Activated T-helper 1 cell treated with anti-CD3 and anti-CD28 coated beads, Interleukin-12 subunit alpha, Interleukin-12 subunit beta, Interleukin-2, Interleukin-4 antibody, amounts not matched to agents 30 ng/mL and 10 ng/mL and 1 ng/mL, durations not matched to agents 14 hours and 24 hours and 36 hours (primary cell): ENCODE measurements around the gene GLYR1. TPM values are rescaled to one million over a fixed set of nuclear protein-coding genes. Genes with fewer than 3 reads are reported as not detected.
"Not testable (repeated sequence)": the region's sequence is repeated elsewhere in the genome, so short reads cannot be mapped to it uniquely, and the experiment has no call there.

Experiments
- DNase-seq: peaks from one replicate; pipeline ENCODE4 v3.0.0; 2021; ENCODE audit warnings: low spot score
- H3K27ac Mint-ChIP-seq: one replicate; pipeline ENCODE4 v1.8.0; 2021; ENCODE audit warnings: mild to moderate bottlenecking, mixed read lengths
- H3K27me3 Mint-ChIP-seq: one replicate; pipeline ENCODE4 v1.8.0; 2022; ENCODE audit warnings: mild to moderate bottlenecking, moderate library complexity, mixed read lengths; ENCODE audit not compliant: insufficient read depth
- H3K36me3 Mint-ChIP-seq: one replicate; pipeline ENCODE4 v1.8.0; 2021; ENCODE audit warnings: low read depth, mixed read lengths
- H3K4me1 Mint-ChIP-seq: one replicate; pipeline ENCODE4 v1.8.0; 2021; ENCODE audit warnings: low read depth, mixed read lengths
- H3K4me3 Mint-ChIP-seq: one replicate; pipeline ENCODE4 v1.8.0; 2021; ENCODE audit warnings: mild to moderate bottlenecking, moderate library complexity, mixed read lengths
- H3K9me3 Mint-ChIP-seq: one replicate; pipeline ENCODE4 v1.8.0; 2021; ENCODE audit warnings: mixed read lengths
- intact Hi-C: fragments of 100-400 bp; cut with micrococcal nuclease; formaldehyde crosslinking; loops from one replicate; pipeline ENCODE4 v1.15.1; 2024
- total RNA-seq: library from RNA; stranded (reverse); gene quantifications from 2 replicates; pipeline ENCODE4 v1.2.3, GENCODE V29; 2022

GLYR1 gene
- total RNA-seq: 119 and 120 TPM in 2 replicates

DNA sequence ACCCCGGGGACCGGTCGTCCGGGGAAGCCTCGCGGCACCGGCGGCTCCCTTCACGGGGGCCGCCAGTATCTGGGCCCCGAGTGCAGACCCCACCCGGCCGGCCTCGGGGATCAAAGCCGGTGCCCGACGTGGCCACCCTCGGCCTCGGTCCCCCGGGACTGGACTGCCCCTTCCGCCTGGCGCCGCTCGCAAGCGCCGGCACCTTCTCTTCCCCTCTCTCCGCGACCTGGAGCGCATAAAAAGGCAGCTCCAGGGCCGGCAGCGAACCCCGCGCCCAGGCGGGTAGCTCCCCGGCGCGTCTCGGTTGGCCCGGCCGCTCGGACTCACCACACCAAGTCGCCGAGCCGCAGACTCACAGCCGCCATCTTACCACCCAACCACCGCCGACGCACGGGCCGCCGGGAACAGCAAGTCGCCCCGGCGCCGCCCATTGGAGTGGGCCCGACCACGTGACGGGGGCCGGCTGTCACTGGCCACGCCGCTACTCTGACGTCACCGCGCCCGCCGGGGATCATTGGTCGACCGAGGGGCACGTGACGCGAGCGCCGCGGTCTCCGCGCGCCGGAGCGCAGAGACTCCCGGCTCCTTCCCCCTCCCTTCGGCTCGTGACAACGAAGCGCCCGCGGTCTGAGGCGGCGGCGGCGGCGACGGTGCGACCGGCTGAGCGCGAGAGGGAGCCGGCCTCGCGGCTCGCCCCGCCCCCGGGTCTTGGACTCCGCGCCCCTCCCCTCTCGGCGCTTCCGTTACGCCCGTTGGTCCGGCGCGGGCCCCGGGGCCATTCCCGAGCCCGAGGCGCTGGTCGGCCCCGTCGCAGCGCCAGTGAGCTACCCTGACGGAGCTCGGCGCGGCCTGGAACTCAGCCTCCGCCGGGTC is at the start of gene GLYR1, which contains the start of gene UBN1:
TSS of gene GLYR1 (minus strand) at position 388 of the 873 bp plus-strand sequence. CDS start at position 365, 23 bp downstream.
TSS of gene UBN1 (plus strand) at position 581 of the 873 bp plus-strand sequence. CDS start 5,437 bp downstream, outside the sequence.
- no peaks in the 10 kb centered on the region for H3K9me3 Mint-ChIP-seq
- H3K27me3 Mint-ChIP-seq: no peaks in the 10 kb centered on the region
- DNase-seq: peak; percentile 99
- H3K27ac Mint-ChIP-seq: peak within 1 kb of the TSS; percentile 80
- intact Hi-C loops: loop anchor here (1.0 to 5.0 kb wide), 12 partner anchors 45 to 575 kb away; partner anchors contain the start of genes ALG1, ANKS3, DNAAF8 and DNAJA3
- peaks cover 56% of the 10 kb centered on the region for H3K4me1 Mint-ChIP-seq
- H3K4me3 Mint-ChIP-seq: peak within 1 kb of the TSS; percentile 91
- H3K36me3 Mint-ChIP-seq: peaks cover 32% of the 10 kb centered on the region

DNA sequence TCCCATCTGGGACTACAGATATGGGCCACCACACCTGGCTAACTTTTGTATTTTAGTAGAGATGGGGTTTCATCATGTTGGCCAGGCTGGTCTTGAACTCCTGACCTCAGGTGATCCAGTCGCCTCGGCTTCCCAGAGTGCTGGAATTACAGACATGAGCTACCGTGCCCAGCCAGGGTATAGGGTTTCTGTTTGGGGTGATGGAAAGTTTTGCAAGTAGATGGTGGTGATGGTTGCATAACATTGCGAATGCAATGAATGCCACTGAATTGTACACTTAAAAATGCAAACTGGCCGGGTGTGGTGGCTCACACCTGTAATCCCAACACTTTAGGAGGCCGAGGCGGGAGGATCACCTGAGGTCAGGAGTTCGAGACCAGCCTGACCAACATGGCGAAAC is 49.7 kb upstream of the GLYR1 start:
- H3K27me3 Mint-ChIP-seq, DNase-seq, H3K27ac Mint-ChIP-seq, intact Hi-C loops, H3K36me3 Mint-ChIP-seq, H3K4me1 Mint-ChIP-seq, H3K4me3 Mint-ChIP-seq, H3K9me3 Mint-ChIP-seq: not testable (repeated sequence)

DNA sequence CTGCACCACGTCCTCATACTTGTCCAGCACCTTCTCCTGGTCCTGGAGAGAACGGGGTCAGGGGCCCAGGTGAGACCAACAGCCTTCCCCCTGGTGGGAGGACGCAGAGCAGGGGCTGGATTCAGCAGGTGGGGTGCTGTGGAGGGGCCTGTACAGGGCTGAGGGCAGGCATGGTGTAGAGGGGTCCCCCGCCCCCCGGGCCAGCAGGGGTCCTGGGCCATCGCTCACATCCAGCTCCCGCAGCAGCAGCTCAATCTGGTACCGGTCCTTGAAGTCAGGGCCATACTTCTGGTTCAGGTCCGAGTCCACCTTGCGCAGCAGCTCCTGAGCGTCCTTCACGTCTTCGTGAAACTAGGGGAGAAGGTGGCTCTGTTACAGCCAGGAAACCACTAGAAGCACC is 48.3 kb upstream of the GLYR1 start:
- no peak for DNase-seq
- Mint-ChIP-seq H3K27me3 (no peaks in the 10 kb centered on the region), H3K4me3 (no peak overlapping the region), H3K36me3 (no peaks in the 10 kb centered on the region), H3K9me3 (no peaks in the 10 kb centered on the region), H3K4me1 (no peaks in the 10 kb centered on the region), H3K27ac (no peak overlapping the region)
- intact Hi-C loops: no loop called here

DNA sequence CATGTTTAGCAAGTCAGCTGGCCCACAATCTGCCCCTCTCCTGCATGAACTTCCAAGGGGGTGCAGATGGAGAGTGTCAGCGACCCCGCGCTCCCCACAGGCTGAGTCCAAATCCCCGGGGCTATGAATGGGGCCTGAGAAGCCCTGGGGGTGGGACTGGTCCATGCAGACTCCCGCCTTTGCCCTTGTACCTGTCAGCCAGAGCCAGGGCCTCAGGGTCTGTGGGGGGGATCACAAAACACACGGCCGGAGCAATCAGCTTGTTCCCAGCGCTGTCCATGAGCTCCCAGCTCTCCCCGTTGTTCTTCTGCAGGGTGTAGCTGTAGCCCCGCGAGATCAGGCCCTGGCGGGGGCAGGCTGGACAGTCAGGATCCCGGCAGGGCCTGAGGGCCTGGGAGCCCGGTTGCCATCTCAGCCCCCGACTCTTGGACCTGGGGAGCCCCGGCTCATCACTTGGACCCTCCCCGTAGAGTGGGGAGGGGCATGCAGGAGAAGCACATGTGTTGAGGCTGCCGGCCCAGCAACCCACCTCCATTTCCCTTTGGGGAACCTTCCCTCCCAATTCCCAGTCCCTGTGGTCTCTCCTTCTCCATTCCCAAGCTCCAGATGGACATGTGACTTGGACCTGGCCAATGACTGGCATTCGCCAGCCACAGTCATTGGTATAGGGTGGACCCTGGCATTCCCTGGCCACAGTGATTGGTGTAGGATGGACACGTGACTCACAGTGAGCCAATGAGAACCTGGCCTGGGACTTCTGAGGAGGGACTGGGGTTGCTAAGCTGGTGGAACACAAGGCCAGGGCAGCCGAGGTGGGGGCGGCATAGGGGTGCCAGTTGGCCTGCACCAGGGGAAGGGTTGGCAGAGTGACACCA is 47.4 kb upstream of the GLYR1 start:
- no peak overlapping the region for H3K4me3 Mint-ChIP-seq
- no peaks in the 10 kb centered on the region for H3K4me1 Mint-ChIP-seq
- intact Hi-C loops: no loop called here
- no peaks in the 10 kb centered on the region for H3K36me3 Mint-ChIP-seq
- H3K27me3 Mint-ChIP-seq: no peaks in the 10 kb centered on the region
- no peaks in the 10 kb centered on the region for H3K9me3 Mint-ChIP-seq
- no peak for DNase-seq
- no peak overlapping the region for H3K27ac Mint-ChIP-seq

DNA sequence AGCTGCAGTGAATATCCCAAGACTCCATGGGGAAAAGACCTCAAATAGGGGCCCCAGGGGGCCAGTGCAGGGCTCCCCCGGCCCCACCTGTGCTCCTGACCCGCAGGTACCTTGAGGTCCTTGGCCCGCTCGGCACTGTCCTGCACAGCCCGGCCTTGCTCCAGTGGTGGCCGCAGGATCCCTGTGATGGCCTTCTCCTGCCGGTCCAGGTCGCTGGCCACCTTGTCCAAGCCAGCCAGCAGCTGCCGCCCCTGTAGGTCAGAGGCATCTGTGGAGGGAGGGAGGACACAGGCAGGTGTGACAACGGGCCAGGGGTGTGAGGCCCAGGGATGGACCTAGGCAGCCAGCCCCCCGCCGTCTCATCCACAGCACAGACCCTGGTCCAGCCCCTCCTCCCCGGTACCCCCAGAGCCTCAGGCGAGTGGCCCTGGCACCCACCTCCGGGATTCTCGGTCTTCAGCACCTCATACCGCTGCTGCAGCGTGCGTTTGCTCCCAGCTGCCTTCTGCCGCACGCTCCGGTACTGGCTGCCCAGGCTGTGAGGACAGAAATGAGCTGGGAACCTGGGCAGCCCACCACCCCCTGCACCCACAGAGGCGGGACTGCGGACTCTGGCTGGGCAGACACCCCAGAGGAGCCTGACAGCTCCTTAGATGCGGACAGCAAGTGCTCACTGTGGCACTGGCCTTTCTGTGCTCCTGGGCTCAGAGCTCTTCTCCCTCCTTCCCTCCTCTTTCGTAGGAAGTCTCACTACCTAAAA is 46.2 kb upstream of the GLYR1 start:
- Mint-ChIP-seq H3K4me3 (no peak overlapping the region), H3K9me3 (no peaks in the 10 kb centered on the region), H3K36me3 (no peaks in the 10 kb centered on the region), H3K27ac (no peak overlapping the region), H3K27me3 (no peaks in the 10 kb centered on the region), H3K4me1 (no peaks in the 10 kb centered on the region)
- no peak for DNase-seq
- intact Hi-C loops: no loop called here

DNA sequence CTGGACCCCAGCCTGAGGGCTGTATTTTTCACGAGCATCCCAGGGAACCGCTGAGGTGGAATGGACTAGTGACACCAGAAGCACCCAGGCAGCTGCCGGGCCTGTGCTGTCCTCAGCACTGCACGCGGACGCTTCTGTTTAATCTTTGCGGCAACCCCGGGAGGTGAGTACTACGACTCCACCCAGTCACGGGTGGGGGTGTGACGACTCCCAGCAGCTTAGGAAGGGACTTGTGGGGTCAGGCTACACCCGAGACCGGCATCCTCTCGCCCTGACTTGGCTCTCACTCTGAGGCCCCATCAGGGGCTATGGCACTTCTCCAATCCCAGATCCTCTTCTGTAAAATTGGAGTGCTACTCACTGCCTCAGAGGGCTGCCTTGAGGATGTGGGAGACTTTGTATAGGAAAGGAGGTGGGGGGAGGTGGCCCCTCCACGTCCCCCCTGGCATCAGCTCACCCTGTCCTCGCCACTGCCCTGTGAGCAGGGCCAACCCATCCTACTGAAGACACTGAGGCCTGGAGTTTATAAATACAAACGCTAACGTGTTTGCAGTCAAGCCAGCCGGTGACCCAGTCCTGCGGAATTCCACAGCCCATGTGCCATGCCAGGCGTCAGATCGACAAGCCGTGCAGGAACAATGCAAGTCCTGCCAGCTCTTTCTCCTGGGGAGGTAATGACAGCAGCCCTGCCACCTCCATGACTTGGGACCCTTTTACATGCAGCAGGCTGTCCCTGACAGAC is 45.4 kb upstream of the GLYR1 start:
- Mint-ChIP-seq H3K4me1 (no peaks in the 10 kb centered on the region), H3K4me3 (no peak overlapping the region), H3K36me3 (no peaks in the 10 kb centered on the region), H3K27ac (no peak overlapping the region), H3K27me3 (no peaks in the 10 kb centered on the region), H3K9me3 (no peaks in the 10 kb centered on the region)
- no peak for DNase-seq
- intact Hi-C loops: no loop called here

DNA sequence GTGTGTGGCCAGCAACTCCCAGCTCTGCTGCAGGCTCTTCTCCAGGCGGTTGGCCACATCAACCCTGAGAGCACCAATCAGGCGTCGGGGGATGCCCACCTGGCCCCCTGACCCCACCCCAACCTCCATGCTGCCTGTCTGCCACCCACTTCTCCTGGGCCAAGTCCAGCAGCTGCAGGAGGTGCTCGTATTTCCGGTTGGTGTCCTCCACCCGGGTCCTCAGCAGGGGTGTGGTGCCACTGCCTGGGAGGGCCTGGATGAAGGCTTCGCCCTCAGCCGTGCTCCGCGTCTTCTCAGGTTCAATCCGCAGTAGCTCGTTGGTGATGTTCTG is 44.8 kb upstream of the GLYR1 start:
- Mint-ChIP-seq H3K4me1 (no peaks in the 10 kb centered on the region), H3K36me3 (no peaks in the 10 kb centered on the region), H3K4me3 (no peak overlapping the region), H3K27ac (no peak overlapping the region), H3K27me3 (no peaks in the 10 kb centered on the region), H3K9me3 (no peaks in the 10 kb centered on the region)
- DNase-seq: no peak
- intact Hi-C loops: no loop called here

DNA sequence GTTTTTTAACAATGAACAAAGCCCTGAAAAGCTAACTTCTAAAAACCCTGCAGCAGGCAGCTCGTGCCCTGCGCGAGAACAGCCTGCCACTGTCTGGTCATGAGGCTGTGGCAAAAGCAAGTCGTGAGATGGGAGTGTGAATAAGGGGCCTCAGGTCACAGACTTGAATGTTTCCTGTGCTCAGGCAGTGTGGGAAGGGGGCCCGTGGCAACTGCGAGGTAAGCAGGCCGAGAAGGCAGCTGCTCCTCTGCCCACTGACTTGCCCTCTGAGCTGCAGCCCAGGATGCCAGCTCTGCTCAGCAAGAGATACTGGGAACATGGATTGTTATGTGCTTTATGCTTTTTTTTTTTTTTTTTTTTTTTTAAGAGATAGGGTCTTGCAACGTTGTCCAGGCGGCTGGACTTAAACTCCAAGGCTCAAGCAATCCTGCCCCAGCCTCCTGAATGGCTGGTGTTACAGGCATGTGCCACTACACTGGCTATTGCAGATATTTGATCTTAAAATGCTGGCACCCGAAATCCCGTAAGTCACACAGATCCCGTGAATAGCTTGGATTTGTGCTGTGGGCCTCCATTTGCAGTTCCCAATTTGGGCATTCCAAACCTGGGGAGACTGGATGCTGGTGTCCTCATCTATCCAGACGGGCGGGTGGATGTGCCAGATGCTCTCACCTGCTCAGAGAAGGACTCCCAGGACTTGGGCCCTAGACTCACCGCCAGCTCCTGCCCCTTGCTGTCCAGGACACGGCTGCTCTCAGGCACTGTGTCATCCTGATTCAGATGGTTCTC is 44.2 kb upstream of the GLYR1 start:
- intact Hi-C loops: no loop called here
- no peaks in the 10 kb centered on the region for H3K9me3 Mint-ChIP-seq
- H3K4me1 Mint-ChIP-seq: no peaks in the 10 kb centered on the region
- no peak overlapping the region for H3K4me3 Mint-ChIP-seq
- no peaks in the 10 kb centered on the region for H3K27me3 Mint-ChIP-seq
- H3K36me3 Mint-ChIP-seq: peaks cover 1% of the 10 kb centered on the region
- no peak for DNase-seq
- no peak overlapping the region for H3K27ac Mint-ChIP-seq

DNA sequence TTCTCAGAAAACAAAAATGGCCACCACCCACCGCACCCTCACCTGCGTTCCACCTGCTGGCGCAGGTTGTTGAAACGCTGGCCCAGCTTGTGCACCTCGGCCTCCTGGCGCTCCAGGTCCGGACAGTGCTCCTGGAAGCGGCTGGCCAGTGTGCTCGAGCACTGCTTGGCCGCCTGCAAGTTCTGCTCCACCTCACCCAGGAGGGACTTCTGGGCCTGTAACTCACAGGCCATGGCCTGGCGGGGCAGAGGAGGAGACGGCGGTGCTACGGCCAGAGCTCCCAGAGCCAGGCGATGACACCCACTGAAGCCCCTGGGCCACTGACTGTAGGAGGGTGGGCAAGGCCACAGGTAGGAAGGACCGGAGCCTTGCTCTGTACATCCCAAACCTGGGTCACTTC is 43.6 kb upstream of the GLYR1 start:
- H3K4me1 Mint-ChIP-seq: no peaks in the 10 kb centered on the region
- DNase-seq: no peak
- no peak overlapping the region for H3K4me3 Mint-ChIP-seq
- peaks cover 7% of the 10 kb centered on the region for H3K36me3 Mint-ChIP-seq
- no peaks in the 10 kb centered on the region for H3K9me3 Mint-ChIP-seq
- no peaks in the 10 kb centered on the region for H3K27me3 Mint-ChIP-seq
- intact Hi-C loops: no loop called here
- H3K27ac Mint-ChIP-seq: no peak overlapping the region

DNA sequence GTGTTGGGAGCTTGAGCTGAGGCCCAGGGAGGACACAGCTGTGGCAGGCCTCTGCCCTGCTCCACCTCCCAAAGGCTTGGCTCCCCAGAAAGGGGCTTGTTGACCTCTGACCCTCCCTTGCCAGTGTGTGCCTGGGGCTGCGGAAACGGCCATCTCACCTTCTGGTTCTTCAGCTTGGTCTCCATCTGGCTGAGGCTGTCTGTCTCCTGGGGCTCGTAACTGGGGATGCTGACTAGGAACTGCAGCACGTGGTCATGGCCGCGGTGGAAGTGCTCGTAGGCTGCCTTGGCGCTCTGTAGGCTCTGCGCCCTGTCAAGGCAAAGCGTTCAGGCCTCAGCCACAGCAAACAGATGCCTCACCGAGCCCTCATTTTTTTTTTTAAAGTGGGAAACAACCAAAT is 42.9 kb upstream of the GLYR1 start:
- Mint-ChIP-seq H3K4me3 (no peak overlapping the region), H3K36me3 (peaks cover 10% of the 10 kb centered on the region), H3K27ac (no peak overlapping the region), H3K9me3 (no peaks in the 10 kb centered on the region), H3K27me3 (no peaks in the 10 kb centered on the region), H3K4me1 (no peaks in the 10 kb centered on the region)
- no peak for DNase-seq
- intact Hi-C loops: no loop called here

DNA sequence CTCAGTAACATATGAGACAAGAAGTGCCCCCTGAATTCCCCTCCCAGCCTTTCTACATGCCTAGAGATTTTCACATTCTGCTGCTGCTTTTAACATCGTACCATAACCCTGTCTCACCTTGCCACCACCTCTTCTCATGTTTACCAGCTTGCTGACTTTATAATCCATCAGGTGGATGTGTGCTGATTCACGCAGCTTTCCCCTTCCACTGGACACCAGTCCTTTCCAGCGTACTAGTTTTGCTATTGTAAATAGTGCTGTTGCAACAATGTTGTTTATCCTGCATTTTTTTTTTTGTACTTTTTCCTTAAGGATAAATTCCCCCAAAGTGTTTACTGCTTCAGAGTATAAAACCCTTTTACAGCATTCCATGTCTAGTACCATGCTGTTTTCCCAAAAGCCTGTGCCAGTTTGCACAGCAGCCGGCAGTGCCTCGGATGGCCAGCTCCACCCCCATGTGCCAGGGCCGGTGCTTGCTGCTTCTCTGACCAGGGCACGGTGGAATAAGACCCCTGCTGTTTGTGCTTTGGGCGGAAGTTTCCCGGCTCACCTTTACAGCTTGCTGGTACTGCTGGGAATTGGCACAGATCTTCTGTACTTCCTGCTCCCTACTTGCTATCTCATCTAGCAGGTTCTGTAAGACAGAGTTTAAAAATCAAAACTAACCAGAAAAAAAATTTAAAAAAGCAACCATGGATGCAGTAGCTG is 41.5 kb upstream of the GLYR1 start:
- Mint-ChIP-seq H3K27ac (no peak overlapping the region), H3K4me1 (no peaks in the 10 kb centered on the region), H3K36me3 (peaks cover 17% of the 10 kb centered on the region), H3K4me3 (no peak overlapping the region), H3K27me3 (no peaks in the 10 kb centered on the region), H3K9me3 (no peaks in the 10 kb centered on the region)
- intact Hi-C loops: no loop called here
- DNase-seq: no peak
